DOHH2 (cell line): ENCODE measurements around the gene LSP1.

ENCODE experiments used
- EZH2phosphoT487 ChIP-seq: fragments of 200-600 bp; sonication (generic); IDR thresholded peaks from 2 replicates; pipeline ENCODE4 v1.6.1; 2017; ENCODE audit warnings: borderline replicate concordance, mild to moderate bottlenecking, antibody characterized with exemption, low read length, moderate library complexity, mixed read lengths
- TF ChIP-seq, protein P1 (sequence below): fragments of 200-600 bp; sonication (generic); IDR thresholded peaks from one replicate; pipeline ENCODE4 v1.5.1; 2014; ENCODE audit warnings: antibody characterized with exemption, mild to moderate bottlenecking, low read depth, low read length; ENCODE audit not compliant: poor library complexity, severe bottlenecking

DNA sequence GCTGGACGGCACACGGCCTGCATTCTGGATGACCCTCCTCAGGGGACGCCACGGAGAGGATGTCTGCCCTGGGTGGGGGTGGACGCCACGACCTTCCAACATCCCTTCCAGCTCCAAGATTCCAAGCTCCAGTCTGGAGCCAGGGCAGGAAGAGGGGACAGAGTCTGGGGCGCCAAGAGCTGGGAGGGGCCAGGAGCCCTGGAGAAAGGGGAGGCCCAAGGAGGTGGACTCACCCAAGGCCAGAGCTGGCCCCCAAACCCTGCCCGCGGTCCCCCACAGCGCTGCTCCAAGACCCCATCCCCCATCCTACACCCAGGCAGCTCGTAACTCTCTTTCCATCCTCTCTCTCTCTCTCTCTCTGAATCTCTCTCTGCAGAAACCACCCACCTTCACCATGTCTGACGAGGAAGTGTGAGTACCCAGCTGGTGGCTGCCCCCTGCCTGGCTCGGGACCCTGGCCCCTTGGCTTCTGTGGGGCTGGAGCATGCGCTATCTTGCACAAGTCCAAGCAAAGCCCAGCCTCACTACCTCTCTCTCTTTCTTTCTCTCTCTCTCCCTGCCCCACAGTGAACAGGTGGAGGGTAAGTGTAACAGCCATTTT is 69.7 kb downstream of the LSP1 start:
- no peak for TF ChIP-seq EZH2phosphoT487
- TF ChIP-seq, protein P1, sequence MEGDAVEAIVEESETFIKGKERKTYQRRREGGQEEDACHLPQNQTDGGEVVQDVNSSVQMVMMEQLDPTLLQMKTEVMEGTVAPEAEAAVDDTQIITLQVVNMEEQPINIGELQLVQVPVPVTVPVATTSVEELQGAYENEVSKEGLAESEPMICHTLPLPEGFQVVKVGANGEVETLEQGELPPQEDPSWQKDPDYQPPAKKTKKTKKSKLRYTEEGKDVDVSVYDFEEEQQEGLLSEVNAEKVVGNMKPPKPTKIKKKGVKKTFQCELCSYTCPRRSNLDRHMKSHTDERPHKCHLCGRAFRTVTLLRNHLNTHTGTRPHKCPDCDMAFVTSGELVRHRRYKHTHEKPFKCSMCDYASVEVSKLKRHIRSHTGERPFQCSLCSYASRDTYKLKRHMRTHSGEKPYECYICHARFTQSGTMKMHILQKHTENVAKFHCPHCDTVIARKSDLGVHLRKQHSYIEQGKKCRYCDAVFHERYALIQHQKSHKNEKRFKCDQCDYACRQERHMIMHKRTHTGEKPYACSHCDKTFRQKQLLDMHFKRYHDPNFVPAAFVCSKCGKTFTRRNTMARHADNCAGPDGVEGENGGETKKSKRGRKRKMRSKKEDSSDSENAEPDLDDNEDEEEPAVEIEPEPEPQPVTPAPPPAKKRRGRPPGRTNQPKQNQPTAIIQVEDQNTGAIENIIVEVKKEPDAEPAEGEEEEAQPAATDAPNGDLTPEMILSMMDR = no peak
